ENCODE measurements around the gene GPR35. TPM values are rescaled to one million over a fixed set of nuclear protein-coding genes. Genes with fewer than 3 reads are reported as not detected.

GPR35 gene
- total RNA-seq, 4 donors from 2014 or later = 61.1 to 341 (median 261) TPM

- Histone ChIP-seq H3K9me3 (no peaks in the 10 kb centered on the region), H3K27ac (no peak overlapping the region), H3K4me1 (no peaks in the 10 kb centered on the region), H3K36me3 (peaks cover 0 to 61% (median 0%) of the 10 kb centered on the region in 3 donors), H3K27me3 (no peaks in the 10 kb centered on the region), H3K4me3 (no peak overlapping the region)
- TF ChIP-seq POLR2A (IDR thresholded peaks at IDR 0.05) (no peak), CTCF (IDR thresholded peaks at IDR 0.05) (no peak)
- DNase-seq = peak in 2 of 3 donors; percentile 38 to 43
These were observed 29.2 kb upstream of the GPR35 start for GRCh38 chr2:240596080-240596460.

- DNase-seq = peak in 2 of 3 donors; percentile 43
- Histone ChIP-seq H3K4me1 (no peaks in the 10 kb centered on the region), H3K36me3 (peaks cover 0 to 57% (median 0%) of the 10 kb centered on the region in 3 donors), H3K9me3 (no peaks in the 10 kb centered on the region), H3K4me3 (no peak overlapping the region), H3K27ac (no peak overlapping the region), H3K27me3 (no peaks in the 10 kb centered on the region)
- no peak for TF ChIP-seq POLR2A (IDR thresholded peaks at IDR 0.05)
- TF ChIP-seq CTCF (IDR thresholded peaks at IDR 0.05) = no peak
These were observed 28.8 kb upstream of the GPR35 start for GRCh38 chr2:240596491-240596931.

GRCh38 chr2:240597054-240597418, 28.2 kb upstream of the GPR35 start:
- no peak overlapping the region for H3K27ac ChIP-seq
- peak in 2 of 3 donors; percentile 36 to 41 for DNase-seq
- H3K36me3 ChIP-seq = peaks cover 0 to 52% (median 0%) of the 10 kb centered on the region in 3 donors
- no peaks in the 10 kb centered on the region for H3K4me1 ChIP-seq
- H3K9me3 ChIP-seq = no peaks in the 10 kb centered on the region
- H3K27me3 ChIP-seq = no peaks in the 10 kb centered on the region
- H3K4me3 ChIP-seq = no peak overlapping the region
- TF ChIP-seq POLR2A (IDR thresholded peaks at IDR 0.05) (no peak), CTCF (IDR thresholded peaks at IDR 0.05) (no peak)

GRCh38 chr2:240597419-240598181, 27.7 kb upstream of the GPR35 start:
- H3K36me3 ChIP-seq = peaks cover 0 to 46% (median 0%) of the 10 kb centered on the region in 3 donors
- no peaks in the 10 kb centered on the region for H3K27me3 ChIP-seq
- TF ChIP-seq CTCF (IDR thresholded peaks at IDR 0.05) (no peak), POLR2A (IDR thresholded peaks at IDR 0.05) (no peak)
- no peak overlapping the region for H3K4me3 ChIP-seq
- no peaks in the 10 kb centered on the region for H3K4me1 ChIP-seq
- peak in 2 of 3 donors; percentile 37 to 40 for DNase-seq
- H3K9me3 ChIP-seq = no peaks in the 10 kb centered on the region
- no peak overlapping the region for H3K27ac ChIP-seq

GRCh38 chr2:240598311-240598911, 26.9 kb upstream of the GPR35 start:
- H3K27me3 ChIP-seq = no peaks in the 10 kb centered on the region
- H3K4me3 ChIP-seq = no peak overlapping the region
- no peak for TF ChIP-seq CTCF (IDR thresholded peaks at IDR 0.05)
- TF ChIP-seq POLR2A (IDR thresholded peaks at IDR 0.05) = no peak
- H3K9me3 ChIP-seq = no peaks in the 10 kb centered on the region
- H3K4me1 ChIP-seq = peaks cover 0 to 7% (median 0%) of the 10 kb centered on the region in 4 donors
- no peak overlapping the region for H3K27ac ChIP-seq
- DNase-seq = peak in 2 of 3 donors; percentile 37 to 39
- peaks cover 0 to 42% (median 0%) of the 10 kb centered on the region in 3 donors for H3K36me3 ChIP-seq

All from Peyer's patch (tissue), 4 donors.